ENCODE data around the gene LEMD2.

Gene LEMD2

GRCh38 chr6:33721508-33721907, 67.4 kb downstream of the LEMD2 start:
- no peak for TF ChIP-seq CTCF (IDR thresholded peaks at IDR 0.05)
- DNase-seq (ENCODE audit: low spot score): no peak
- Histone ChIP-seq H3K27ac (no peak overlapping the region), H3K4me3 (no peak overlapping the region)

Measured in coronary artery (tissue), 2 donors.